GM12891 (cell line): ENCODE data around the gene S100A8.

ENCODE experiments used
- POLR2A ChIP-seq: IDR thresholded peaks from 2 replicates; pipeline ENCODE4 v1.6.1; 2011; ENCODE audit warnings: low read depth, low read length, control low read depth
- POLR2AphosphoS5 ChIP-seq: IDR thresholded peaks from 2 replicates; pipeline ENCODE4 v1.6.1; 2011; ENCODE audit warnings: low read depth, low read length, control low read depth
- POU2F2 ChIP-seq: IDR thresholded peaks from 2 replicates; pipeline ENCODE4 v1.6.1; 2011; ENCODE audit warnings: low read depth, mild to moderate bottlenecking, control low read depth, low read length, moderate library complexity
- SPI1 ChIP-seq: IDR thresholded peaks from 2 replicates; pipeline ENCODE4 v1.6.1; 2011; ENCODE audit warnings: low read depth, low read length, control low read depth
- TAF1 ChIP-seq: IDR thresholded peaks from 2 replicates; pipeline ENCODE4 v1.6.1; 2011; ENCODE audit warnings: low read depth, low read length, control low read depth

DNA sequence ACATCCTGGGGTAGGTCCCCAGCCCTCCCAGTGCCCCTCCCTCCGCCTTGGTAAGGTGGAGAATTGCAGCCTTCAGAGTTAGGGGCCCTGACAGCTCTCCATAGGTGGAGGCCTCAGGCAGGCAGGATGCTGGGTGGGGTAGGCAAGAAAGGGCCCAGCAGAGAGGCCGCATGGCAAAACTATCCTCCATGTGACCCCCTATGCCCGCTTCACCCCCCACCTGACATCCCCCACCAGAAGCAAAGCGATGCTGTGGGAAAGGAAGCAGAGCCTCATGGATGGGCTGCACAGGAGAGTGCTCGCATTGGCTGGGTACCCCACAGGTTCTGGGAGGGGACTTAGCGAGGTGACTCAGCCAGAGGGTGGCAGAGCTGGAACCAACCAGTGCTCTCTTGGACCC is 31.6 kb downstream of the S100A8 start:
- no peak for TF ChIP-seq SPI1
- TF ChIP-seq POLR2A, result no peak
- TF ChIP-seq TAF1, result no peak
- TF ChIP-seq POLR2AphosphoS5, result no peak
- TF ChIP-seq POU2F2, result no peak
